Right renal cortex interstitium (tissue), 3 donors: ENCODE measurements around the gene ACAP1. TPM values are rescaled to one million over a fixed set of nuclear protein-coding genes. Genes with fewer than 3 reads are reported as not detected.

Source experiments
- DNase-seq, 3 donors: peaks; one replicate each; pipeline ENCODE4 v3.0.0-alpha.2; 2013; ENCODE audit warnings: low read depth in 3 of 3, low spot score in 2 of 3
- polyA plus RNA-seq, 3 donors: library from polyadenylated mRNA; unstranded; fragments of 120-200 nt; gene quantifications; one replicate each; pipeline ENCODE4 v1.2.1, GENCODE V29; 2013; ENCODE audit not compliant: insufficient read length in 3 of 3

Gene ACAP1
- polyA plus RNA-seq, 3 donors = 4.6 to 6.0 (median 5.7) TPM

GRCh38 chr17:7308625-7309433 is 27.5 kb upstream of the ACAP1 start:
- no peak for DNase-seq

GRCh38 chr17:7309628-7310027 is 26.7 kb upstream of the ACAP1 start:
- DNase-seq = no peak

- no peak for DNase-seq
Observed at GRCh38 chr17:7311110-7311705, 25.1 kb upstream of the ACAP1 start.

GRCh38 chr17:7312432-7313087 is 23.8 kb upstream of the ACAP1 start:
- DNase-seq = no peak

- DNase-seq = no peak
Observed at GRCh38 chr17:7313088-7313889, 23.0 kb upstream of the ACAP1 start.

GRCh38 chr17:7313890-7314718 is 22.2 kb upstream of the ACAP1 start:
- no peak for DNase-seq

- no peak for DNase-seq
Observed at GRCh38 chr17:7314719-7315569, 21.4 kb upstream of the ACAP1 start, which contains the start of gene GPS2. Gene GPS2 (minus strand): TSS chr17:7315360. CDS start chr17:7315052, 308 bp downstream.

GRCh38 chr17:7315570-7316235 is 20.6 kb upstream of the ACAP1 start:
- no peak for DNase-seq

- DNase-seq = no peak
Observed at GRCh38 chr17:7317161-7317803, 19.0 kb upstream of the ACAP1 start.

GRCh38 chr17:7318121-7318860 is 18.0 kb upstream of the ACAP1 start:
- DNase-seq = no peak

- no peak for DNase-seq
Observed at GRCh38 chr17:7321466-7321865, 14.9 kb upstream of the ACAP1 start.

GRCh38 chr17:7322520-7323194 is 13.7 kb upstream of the ACAP1 start:
- no peak for DNase-seq

GRCh38 chr17:7323731-7324437 is 12.4 kb upstream of the ACAP1 start:
- no peak for DNase-seq

- no peak for DNase-seq
Observed at GRCh38 chr17:7324438-7324779, 11.9 kb upstream of the ACAP1 start.

GRCh38 chr17:7325031-7325528 is 11.2 kb upstream of the ACAP1 start:
- no peak for DNase-seq

GRCh38 chr17:7326186-7326585 is 10.1 kb upstream of the ACAP1 start:
- no peak for DNase-seq
